ENCODE results near the gene ATAD1. TPM values are rescaled to one million over a fixed set of nuclear protein-coding genes. Genes with fewer than 3 reads are reported as not detected.
A peak's percentile ranks its signal among the peaks of the same experiment; 100 is the strongest.

The ATAD1 gene
- total and polyA plus RNA-seq, 9 of the 15 experiments (the other 6 are each of a cell fraction or from before 2014, with no cell fraction given): 11.3 to 33.8 (median 27.3) TPM

DNA sequence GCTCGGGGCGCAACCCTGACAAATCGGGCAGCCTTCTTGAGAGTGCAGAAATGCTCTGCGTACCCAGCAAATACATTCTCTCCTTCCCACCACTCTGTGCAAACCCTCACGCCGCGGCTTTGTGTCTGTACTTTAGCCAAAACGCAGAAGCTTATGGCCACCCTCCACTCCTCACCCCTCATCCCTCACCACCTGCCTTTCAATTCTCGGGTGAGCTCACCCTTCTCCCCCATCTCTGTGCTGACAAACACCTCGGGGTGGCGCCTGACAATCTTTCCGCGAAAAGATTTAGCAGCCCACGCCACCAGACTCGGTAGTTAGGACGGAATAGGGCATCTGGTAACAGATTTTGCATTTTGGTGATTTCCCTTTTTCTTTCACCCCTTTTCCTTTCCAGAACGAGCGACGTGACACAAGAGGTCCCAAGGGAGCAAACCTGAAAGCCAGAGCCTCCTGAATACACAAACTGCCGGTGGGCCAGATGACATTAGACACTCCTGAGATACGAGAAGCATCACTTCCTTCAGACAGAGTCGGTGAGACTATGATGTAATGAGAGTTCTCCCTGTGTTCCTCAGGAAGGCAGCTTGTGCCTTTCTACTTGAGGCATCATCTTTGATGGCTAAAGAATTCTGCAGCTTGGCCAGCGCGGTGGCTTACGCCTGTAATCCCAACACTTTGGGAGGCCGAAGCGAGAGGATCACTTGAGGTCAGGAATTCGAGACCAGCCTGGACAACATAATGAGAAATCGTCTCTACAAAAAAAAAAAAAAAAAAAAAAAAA, 671 bp upstream of the ATAD1 start (continued):
- TF ChIP-seq, protein P1, sequence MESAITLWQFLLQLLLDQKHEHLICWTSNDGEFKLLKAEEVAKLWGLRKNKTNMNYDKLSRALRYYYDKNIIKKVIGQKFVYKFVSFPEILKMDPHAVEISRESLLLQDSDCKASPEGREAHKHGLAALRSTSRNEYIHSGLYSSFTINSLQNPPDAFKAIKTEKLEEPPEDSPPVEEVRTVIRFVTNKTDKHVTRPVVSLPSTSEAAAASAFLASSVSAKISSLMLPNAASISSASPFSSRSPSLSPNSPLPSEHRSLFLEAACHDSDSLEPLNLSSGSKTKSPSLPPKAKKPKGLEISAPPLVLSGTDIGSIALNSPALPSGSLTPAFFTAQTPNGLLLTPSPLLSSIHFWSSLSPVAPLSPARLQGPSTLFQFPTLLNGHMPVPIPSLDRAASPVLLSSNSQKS (CRISPR knock-in tag; IDR thresholded peaks at IDR 0.05): no peak
- TF ChIP-seq, protein P2, sequence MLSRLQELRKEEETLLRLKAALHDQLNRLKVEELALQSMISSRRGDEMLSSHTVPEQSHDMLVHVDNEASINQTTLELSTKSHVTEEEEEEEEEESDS (CRISPR knock-in tag; IDR thresholded peaks at IDR 0.05): no peak
- TF ChIP-seq SIX5 (IDR thresholded peaks at IDR 0.05; ENCODE audit: borderline replicate concordance in 1 of 2, insufficient read depth in 1 of 2, low read depth in 1 of 2, low read length in 2 of 2) (no peak), SAP30 (IDR thresholded peaks at IDR 0.05; ENCODE audit: borderline replicate concordance, insufficient read depth, low read depth, low read length, poor library complexity, severe bottlenecking) (peak; percentile 42), HDAC2 (IDR thresholded peaks at IDR 0.05) (0 out of 2 replicates have a peak, but pooled peaks have one; percentile 52), PHTF2 (CRISPR knock-in tag; IDR thresholded peaks at IDR 0.05) (no peak), TEAD1 (CRISPR knock-in tag; IDR thresholded peaks at IDR 0.05) (no peak), PHF21A (IDR thresholded peaks at IDR 0.05; ENCODE audit: borderline replicate concordance, low read depth) (peak; percentile 23; the same call in 1 of the 2 replicates), POLR3G (IDR thresholded peaks at IDR 0.05; ENCODE audit: extremely low read depth, insufficient read length, insufficient replicate concordance) (no peak), ZNF384 (IDR thresholded peaks at IDR 0.05; ENCODE audit: low read depth, low read length) (no peak), MCM7 (IDR thresholded peaks at IDR 0.05) (no peak)
- TF ChIP-seq, protein P3, sequence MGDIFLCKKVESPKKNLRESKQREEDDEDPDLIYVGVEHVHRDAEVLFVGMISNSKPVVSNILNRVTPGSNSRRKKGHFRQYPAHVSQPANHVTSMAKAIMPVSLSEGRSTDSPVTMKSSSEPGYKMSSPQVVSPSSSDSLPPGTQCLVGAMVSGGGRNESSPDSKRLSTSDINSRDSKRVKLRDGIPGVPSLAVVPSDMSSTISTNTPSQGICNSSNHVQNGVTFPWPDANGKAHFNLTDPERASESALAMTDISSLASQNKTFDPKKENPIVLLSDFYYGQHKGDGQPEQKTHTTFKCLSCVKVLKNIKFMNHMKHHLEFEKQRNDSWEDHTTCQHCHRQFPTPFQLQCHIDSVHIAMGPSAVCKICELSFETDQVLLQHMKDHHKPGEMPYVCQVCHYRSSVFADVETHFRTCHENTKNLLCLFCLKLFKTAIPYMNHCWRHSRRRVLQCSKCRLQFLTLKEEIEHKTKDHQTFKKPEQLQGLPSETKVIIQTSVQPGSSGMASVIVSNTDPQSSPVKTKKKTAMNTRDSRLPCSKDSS (IDR thresholded peaks at IDR 0.05; ENCODE audit: low read depth, partially characterized antibody): no peak
- TF ChIP-seq, protein P4, sequence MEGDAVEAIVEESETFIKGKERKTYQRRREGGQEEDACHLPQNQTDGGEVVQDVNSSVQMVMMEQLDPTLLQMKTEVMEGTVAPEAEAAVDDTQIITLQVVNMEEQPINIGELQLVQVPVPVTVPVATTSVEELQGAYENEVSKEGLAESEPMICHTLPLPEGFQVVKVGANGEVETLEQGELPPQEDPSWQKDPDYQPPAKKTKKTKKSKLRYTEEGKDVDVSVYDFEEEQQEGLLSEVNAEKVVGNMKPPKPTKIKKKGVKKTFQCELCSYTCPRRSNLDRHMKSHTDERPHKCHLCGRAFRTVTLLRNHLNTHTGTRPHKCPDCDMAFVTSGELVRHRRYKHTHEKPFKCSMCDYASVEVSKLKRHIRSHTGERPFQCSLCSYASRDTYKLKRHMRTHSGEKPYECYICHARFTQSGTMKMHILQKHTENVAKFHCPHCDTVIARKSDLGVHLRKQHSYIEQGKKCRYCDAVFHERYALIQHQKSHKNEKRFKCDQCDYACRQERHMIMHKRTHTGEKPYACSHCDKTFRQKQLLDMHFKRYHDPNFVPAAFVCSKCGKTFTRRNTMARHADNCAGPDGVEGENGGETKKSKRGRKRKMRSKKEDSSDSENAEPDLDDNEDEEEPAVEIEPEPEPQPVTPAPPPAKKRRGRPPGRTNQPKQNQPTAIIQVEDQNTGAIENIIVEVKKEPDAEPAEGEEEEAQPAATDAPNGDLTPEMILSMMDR (IDR thresholded peaks at IDR 0.05 in 2 of 3, conservative IDR thresholded peaks at IDR 0.05 in 1 of 3; ENCODE audit: insufficient read depth in 2 of 3, low read depth in 1 of 3, low read length in 3 of 3): peak in 1 of 3 experiments; percentile 16; a peak in 1 of 6 replicates
- TF ChIP-seq, protein P5, sequence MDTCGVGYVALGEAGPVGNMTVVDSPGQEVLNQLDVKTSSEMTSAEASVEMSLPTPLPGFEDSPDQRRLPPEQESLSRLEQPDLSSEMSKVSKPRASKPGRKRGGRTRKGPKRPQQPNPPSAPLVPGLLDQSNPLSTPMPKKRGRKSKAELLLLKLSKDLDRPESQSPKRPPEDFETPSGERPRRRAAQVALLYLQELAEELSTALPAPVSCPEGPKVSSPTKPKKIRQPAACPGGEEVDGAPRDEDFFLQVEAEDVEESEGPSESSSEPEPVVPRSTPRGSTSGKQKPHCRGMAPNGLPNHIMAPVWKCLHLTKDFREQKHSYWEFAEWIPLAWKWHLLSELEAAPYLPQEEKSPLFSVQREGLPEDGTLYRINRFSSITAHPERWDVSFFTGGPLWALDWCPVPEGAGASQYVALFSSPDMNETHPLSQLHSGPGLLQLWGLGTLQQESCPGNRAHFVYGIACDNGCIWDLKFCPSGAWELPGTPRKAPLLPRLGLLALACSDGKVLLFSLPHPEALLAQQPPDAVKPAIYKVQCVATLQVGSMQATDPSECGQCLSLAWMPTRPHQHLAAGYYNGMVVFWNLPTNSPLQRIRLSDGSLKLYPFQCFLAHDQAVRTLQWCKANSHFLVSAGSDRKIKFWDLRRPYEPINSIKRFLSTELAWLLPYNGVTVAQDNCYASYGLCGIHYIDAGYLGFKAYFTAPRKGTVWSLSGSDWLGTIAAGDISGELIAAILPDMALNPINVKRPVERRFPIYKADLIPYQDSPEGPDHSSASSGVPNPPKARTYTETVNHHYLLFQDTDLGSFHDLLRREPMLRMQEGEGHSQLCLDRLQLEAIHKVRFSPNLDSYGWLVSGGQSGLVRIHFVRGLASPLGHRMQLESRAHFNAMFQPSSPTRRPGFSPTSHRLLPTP (IDR thresholded peaks at IDR 0.05; ENCODE audit: borderline replicate concordance, extremely low read depth, insufficient read length): no peak
- TF ChIP-seq, protein P6, sequence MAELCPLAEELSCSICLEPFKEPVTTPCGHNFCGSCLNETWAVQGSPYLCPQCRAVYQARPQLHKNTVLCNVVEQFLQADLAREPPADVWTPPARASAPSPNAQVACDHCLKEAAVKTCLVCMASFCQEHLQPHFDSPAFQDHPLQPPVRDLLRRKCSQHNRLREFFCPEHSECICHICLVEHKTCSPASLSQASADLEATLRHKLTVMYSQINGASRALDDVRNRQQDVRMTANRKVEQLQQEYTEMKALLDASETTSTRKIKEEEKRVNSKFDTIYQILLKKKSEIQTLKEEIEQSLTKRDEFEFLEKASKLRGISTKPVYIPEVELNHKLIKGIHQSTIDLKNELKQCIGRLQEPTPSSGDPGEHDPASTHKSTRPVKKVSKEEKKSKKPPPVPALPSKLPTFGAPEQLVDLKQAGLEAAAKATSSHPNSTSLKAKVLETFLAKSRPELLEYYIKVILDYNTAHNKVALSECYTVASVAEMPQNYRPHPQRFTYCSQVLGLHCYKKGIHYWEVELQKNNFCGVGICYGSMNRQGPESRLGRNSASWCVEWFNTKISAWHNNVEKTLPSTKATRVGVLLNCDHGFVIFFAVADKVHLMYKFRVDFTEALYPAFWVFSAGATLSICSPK (IDR thresholded peaks at IDR 0.05; ENCODE audit: borderline replicate concordance): no peak
